ENCODE measurements around the gene ARHGEF7.

Gene ARHGEF7

DNA sequence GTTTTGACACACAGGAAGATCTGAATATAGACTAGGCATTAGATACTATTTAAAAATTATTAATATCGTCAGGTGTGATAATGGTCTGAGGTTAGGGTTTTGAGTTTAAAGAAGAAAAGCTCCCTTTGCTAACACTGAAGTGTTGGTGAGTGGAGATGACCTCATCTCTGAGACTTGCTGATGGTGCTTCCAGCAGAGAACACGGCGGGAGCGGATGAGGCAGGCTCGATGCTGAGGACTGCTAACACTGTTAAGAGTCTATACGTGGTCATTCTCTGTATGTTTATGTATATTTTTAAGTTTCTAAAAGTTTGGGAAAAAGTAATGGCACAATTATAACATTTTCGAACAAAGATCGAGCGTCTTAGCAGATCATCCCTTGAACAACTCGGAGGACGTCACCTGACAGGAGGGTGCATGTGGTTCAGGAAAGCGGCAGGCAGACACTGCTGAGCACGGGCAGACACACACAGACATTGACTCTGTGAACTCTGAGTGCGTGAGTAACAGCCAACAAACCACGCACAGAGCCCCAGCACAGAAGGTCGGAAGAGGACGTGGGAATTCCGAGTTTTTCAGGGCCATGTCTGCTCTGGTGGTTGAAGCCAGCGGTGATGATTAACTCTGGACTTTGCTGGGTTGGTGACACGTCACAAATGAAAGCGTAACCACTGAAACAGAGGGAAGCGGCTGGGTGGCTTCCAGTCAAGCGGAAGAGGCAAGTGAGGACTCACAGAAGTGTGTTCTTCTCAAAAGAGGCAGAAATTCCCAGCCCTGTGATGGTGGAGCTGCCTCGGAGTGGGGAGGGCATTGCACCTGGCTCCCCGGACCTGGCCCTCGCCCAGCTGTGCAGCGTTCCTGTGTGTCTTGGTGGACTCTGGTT lies 113.4 kb downstream of the ARHGEF7 start:
- no peak for DNase-seq

DNA sequence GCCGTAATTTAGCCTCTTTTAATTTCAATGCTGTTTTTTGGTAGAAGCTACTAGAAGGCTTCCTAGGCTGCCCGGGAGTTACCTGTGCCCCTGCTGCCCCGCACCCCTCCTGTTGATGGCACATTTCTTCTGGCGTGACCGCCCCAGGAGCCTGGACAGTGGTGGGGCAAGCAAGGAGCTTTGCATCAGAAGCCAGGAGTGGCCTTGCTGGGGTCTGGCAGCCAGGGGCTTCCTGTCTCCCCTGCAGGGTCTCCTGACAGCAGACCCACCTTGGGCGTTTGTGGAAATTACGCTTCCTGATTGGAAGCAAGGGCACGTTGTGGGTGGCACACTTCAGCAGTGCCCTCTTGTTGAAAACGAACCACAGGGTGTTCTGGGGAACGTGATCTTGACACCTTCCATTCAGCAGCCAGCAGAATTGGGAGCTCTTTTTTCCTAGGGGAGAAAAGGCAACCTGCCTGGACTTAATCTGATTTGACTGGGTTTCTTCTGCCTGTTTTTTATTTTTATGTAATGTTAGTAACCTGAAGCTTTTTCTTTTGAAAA lies 115.3 kb downstream of the ARHGEF7 start:
- DNase-seq, result no peak

GRCh38 chr13:111232191-111232590 lies 117.1 kb downstream of the ARHGEF7 start:
- DNase-seq, result no peak

GRCh38 chr13:111233080-111233479 lies 118.0 kb downstream of the ARHGEF7 start:
- no peak for DNase-seq

DNA sequence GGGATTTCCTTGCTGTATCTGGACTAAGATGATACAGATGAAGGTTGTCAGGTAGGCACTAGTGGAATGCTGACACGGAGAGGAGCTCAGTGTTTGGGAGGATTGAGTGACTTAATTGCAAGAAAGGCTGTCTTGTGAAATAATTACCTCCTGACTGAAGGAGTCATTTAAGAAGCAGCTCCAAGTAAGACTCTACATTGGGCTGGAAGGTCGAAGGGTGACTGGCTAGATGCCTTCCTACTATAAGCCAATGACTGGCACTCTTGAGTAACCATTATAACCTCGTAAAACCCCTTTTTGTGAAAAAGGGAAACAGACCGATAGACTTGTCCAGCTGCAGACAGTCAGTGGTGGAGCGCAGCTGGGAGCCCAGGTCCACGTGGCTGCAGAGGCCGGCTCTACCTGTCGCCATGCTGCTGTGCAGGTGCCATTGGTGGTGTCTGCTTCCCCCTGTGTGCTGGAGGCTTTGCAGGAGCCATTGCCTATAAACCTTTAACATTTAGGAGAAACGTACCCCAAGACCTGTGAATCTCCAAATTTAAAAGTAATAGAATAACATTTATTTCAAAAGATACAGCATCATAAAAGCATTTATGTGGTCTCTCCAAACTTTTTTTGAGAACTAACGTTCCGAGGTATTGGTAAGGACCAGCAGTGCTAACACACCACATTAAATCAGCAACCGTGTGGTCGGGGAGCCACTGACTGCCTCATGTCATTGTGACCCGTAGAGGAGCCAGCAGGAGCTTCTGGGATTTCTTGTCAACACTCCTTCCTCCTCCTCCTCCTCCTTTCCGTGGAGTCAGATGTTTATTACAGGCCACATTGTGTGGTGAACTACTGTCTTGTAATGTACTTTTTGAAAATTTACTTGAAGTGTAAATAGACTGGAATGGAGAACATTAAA lies 124.9 kb downstream of the ARHGEF7 start:
- DNase-seq, result no peak

GRCh38 chr13:111241006-111241755 lies 126.1 kb downstream of the ARHGEF7 start:
- no peak for DNase-seq

- no peak for DNase-seq
These were observed 126.8 kb downstream of the ARHGEF7 start for GRCh38 chr13:111241862-111242261.

- DNase-seq, result no peak
These were observed 127.5 kb downstream of the ARHGEF7 start for GRCh38 chr13:111242585-111242984.

GRCh38 chr13:111243981-111244380 lies 128.9 kb downstream of the ARHGEF7 start:
- no peak for DNase-seq

DNA sequence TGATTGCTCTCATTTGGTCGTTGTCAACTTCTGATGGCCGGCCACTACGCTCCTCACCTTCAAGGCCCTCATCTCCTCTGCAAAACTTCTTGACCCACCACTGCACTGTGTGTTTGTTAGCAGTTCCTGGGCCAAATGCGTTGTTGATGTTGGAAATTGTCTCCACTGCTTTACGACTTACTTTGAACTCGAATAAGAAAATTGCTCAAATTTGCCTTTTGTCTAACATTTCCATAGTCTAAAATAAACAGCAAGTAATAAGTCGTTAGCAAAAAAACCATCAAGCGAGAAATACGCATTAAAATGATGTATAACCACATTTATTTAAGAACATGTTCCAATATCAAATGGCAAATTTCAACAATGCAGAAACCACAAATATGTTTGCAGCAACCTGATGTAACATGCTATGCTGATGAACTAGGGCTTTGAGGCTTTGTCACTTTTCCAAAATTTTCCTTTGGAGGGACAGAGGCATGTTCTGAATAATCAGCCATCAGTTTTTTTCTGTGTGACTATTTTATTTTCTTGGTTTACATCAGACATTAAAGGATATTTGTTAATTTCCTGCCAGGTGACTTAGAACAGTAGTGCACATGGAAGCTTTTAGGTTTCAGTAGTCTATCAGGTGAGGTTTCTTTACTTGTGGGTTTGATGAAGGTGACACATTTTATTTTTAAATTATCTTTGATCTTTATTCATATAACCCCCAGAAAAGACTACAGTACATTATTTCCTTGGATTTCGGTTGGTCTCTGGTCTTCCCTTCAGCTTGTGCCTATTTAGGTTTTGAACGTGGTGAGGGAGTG lies 130.7 kb downstream of the ARHGEF7 start:
- DNase-seq, result no peak

DNA sequence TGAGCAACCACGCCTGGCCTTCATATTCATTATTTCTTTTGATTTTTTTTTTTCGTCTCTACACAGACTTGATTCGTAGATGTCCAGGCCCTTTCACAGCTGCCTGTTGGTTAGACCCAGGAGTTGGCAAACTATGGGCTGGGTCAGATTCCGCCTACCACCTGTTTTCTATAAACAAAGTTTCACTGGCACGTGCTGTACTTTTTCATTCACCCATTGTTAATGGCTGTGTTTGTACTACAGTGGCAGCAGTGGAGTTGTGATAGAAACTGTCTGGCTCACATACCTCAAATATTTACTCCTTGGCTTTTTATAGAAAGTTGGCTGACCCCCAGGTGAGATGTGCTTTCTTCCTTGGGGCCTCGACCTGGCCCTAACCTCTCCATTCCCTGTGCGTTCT lies 132.4 kb downstream of the ARHGEF7 start:
- no peak for DNase-seq

- DNase-seq, result no peak
These were observed 133.7 kb downstream of the ARHGEF7 start for GRCh38 chr13:111248822-111249221.

GRCh38 chr13:111249637-111250360 lies 134.7 kb downstream of the ARHGEF7 start:
- DNase-seq, result no peak

DNA sequence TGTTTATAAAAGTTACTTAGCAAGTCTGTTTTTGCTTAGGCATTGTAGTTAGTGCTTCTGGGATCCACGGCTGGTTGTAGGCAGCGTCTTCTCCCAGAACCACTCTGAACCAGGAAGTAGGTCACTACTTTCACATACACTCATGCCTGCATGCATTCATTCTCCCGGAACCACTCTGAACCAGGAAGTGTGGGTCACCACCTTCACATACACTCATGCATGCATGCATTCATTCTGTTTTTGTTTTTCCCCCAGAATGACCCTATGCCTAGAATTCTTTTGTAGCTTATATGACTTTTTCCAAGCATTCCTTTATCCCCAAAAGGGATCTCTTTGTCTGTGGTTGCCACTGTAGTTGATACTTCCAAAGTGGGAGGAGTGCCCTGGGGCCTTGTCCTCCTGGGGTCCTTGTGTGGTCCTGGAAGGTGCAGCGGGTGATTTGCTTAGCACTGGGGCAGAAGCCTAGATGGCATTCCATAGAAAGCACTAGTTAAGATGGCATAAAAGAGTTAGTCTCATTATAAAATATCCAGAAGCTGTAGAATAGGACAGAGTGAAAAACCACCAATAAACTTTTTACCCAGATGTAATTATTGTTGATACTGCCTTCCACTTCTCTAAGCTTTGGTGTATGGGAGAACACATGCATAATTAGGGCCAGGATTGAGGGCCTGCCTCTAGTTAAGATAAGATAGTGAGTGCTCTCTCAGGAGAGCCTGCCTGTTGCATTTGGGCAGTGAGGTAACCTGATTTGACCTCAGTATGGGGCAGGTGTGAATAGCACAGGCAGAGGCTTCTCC lies 136.7 kb downstream of the ARHGEF7 start:
- no peak for DNase-seq

GRCh38 chr13:111252446-111253364 lies 137.6 kb downstream of the ARHGEF7 start:
- no peak for DNase-seq

DNA sequence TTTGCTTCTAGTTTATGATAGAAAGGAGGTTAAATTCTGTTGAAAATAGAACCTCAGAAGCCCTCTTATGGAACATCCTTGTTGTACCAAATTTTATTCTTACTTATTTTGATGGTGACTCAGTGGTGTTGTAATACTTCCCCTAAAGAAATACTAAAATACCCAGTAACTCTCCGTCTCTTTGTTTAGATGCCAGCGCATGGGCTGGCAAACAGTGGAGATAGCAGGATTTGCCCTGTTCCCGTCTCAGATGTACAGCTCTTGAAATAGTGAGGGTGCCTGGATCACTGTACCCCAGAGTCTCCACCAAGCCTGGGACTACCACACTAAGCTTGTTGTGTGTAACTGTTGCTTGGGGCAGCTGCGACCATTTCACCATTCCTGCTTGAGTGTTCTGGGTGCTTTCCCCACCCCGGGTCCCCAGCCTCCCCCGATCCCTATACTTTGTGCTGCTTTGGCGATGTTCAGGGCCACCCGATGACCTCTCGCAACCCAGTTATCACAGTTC lies 138.3 kb downstream of the ARHGEF7 start:
- no peak for DNase-seq

DNA sequence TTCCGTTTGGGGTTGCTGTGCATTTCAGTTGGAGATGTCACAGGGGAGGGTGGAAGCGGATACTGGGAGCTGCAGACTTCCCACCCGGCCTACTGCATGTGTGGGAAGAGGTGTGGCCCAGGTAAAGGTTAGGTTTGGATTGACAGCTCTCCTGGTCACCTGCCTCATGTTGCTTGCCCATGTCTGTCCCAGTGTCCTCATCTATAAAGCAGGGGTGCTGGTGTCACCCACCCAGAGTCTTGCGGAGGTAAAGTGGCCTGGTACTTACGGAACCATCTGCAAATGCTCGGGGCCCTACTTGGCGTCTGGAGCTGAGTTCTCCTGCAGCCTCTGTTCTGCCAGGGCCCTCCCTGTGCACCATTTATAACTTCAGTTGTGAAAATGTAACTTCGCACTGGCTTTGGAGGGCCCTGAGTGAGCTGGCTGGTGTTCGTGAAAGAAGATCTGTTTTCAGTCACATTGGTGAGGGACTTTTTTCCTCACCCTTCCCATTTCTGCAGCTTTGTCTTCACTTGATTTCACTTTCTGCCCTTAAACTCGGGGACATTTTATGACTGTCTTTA lies 140.2 kb downstream of the ARHGEF7 start:
- no peak for DNase-seq

DNA sequence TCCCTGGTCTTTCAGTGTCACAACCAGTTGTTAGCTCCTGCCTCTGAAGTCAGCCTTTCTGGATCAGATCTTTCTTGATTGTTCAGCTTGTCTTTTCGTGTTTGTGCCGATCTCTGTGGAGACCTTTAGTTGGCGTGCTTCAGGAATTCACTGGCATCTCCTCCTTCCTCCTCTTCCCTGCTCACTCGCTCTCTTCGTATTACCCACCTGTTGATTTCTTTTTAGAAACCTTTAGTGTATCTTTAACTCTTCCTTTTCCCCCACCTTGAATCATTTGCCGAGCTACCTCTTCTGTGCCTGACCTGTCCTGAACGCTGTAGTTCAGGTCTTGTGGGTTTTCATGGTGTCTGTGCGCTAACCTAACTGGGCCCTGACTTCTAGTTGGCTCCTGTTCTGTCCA lies 141.3 kb downstream of the ARHGEF7 start:
- DNase-seq, result no peak

- DNase-seq, result no peak
These were observed 141.8 kb downstream of the ARHGEF7 start for GRCh38 chr13:111256946-111257345.
